Muscle layer of duodenum (tissue), 2 donors: ENCODE results near the gene RGSL1.

Source experiments
- H3K27ac ChIP-seq: one replicate; pipeline ENCODE4 v1.7.0; 2013; ENCODE audit warnings: mild to moderate bottlenecking, low read length
- H3K27me3 ChIP-seq: one replicate; pipeline ENCODE4 v1.7.0; 2013; ENCODE audit warnings: low read depth, mild to moderate bottlenecking, control low read depth, low read length
- H3K36me3 ChIP-seq, 2 donors: one replicate each; pipeline ENCODE4 v1.7.0; 2013; ENCODE audit warnings: low read length in 2 of 2, control low read depth in 1 of 2, mild to moderate bottlenecking in 1 of 2; ENCODE audit not compliant: insufficient read depth in 2 of 2, control insufficient read depth in 1 of 2
- H3K4me1 ChIP-seq, 2 donors: one replicate each; pipeline ENCODE4 v1.7.0; 2013; ENCODE audit warnings: low read length in 2 of 2, mild to moderate bottlenecking in 2 of 2, control low read depth in 1 of 2, moderate library complexity in 1 of 2; ENCODE audit not compliant: insufficient read depth in 2 of 2, control insufficient read depth in 1 of 2
- H3K4me3 ChIP-seq, 2 donors: one replicate each; pipeline ENCODE4 v1.7.0; 2013; ENCODE audit warnings: low read length in 2 of 2, low read depth in 1 of 2, mild to moderate bottlenecking in 1 of 2
- H3K9me3 ChIP-seq, 2 donors: one replicate each; pipeline ENCODE4 v1.7.0; 2013; ENCODE audit warnings: low read length in 2 of 2, control low read depth in 1 of 2, mild to moderate bottlenecking in 1 of 2; ENCODE audit not compliant: control insufficient read depth in 1 of 2
- donor health status: healthy.

Gene RGSL1

GRCh38 chr1:182450087-182450486 lies at the start of gene RGSL1:
Gene RGSL1 (plus strand): TSS chr1:182450146. CDS start chr1:182450166, 20 bp downstream.
- Histone ChIP-seq H3K4me1 (no peaks in the 10 kb centered on the region), H3K27ac (no peak within 1 kb of the TSS), H3K9me3 (no peaks in the 10 kb centered on the region), H3K36me3 (no peaks in the 10 kb centered on the region), H3K27me3 (no peaks in the 10 kb centered on the region), H3K4me3 (no peak within 1 kb of the TSS)

GRCh38 chr1:182400567-182400966 lies 49.4 kb upstream of the RGSL1 start, which contains the start of gene TEDDM1:
Gene TEDDM1 (minus strand): TSS chr1:182400667. CDS start chr1:182400485, 182 bp downstream.
- Histone ChIP-seq H3K27me3 (no peaks in the 10 kb centered on the region), H3K9me3 (no peaks in the 10 kb centered on the region), H3K36me3 (no peaks in the 10 kb centered on the region), H3K27ac (no peak within 1 kb of the TSS), H3K4me1 (peaks cover 6 to 10% of the 10 kb centered on the region in 2 donors), H3K4me3 (no peak within 1 kb of the TSS)

- Histone ChIP-seq H3K4me3 (no peak overlapping the region), H3K9me3 (no peaks in the 10 kb centered on the region), H3K27ac (no peak overlapping the region), H3K4me1 (no peaks in the 10 kb centered on the region), H3K27me3 (no peaks in the 10 kb centered on the region), H3K36me3 (no peaks in the 10 kb centered on the region)
These were observed 45.2 kb upstream of the RGSL1 start for GRCh38 chr1:182404781-182405180.

GRCh38 chr1:182405578-182405977 lies 44.4 kb upstream of the RGSL1 start:
- Histone ChIP-seq H3K4me3 (no peak overlapping the region), H3K27me3 (no peaks in the 10 kb centered on the region), H3K4me1 (no peaks in the 10 kb centered on the region), H3K27ac (no peak overlapping the region), H3K9me3 (no peaks in the 10 kb centered on the region), H3K36me3 (no peaks in the 10 kb centered on the region)

DNA sequence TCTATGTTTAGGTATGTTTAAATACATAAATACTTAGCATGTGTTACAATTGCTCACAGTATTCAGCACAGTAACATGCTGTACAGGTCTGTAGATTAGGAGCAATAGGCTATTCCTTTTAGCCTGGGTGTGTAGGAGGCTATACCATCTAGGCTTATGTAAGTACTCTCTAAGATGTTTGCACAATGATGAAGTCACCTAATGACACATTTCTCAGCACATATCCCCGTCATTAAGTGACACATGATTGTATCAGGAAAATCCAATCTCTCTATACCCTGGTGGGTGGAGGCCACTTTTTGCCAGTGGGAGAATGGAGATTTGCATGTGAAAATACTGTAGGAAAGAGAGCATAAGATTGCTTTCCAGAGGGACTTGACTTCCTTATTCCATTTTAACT lies 43.9 kb upstream of the RGSL1 start:
- Histone ChIP-seq H3K4me3 (no peak overlapping the region), H3K9me3 (no peaks in the 10 kb centered on the region), H3K36me3 (no peaks in the 10 kb centered on the region), H3K27me3 (no peaks in the 10 kb centered on the region), H3K4me1 (no peaks in the 10 kb centered on the region), H3K27ac (no peak overlapping the region)

GRCh38 chr1:182407724-182408123 lies 42.2 kb upstream of the RGSL1 start:
- Histone ChIP-seq H3K4me3 (no peak overlapping the region), H3K27ac (no peak overlapping the region), H3K36me3 (no peaks in the 10 kb centered on the region), H3K4me1 (no peaks in the 10 kb centered on the region), H3K27me3 (no peaks in the 10 kb centered on the region), H3K9me3 (no peaks in the 10 kb centered on the region)

GRCh38 chr1:182408435-182409075 lies 41.4 kb upstream of the RGSL1 start:
- Histone ChIP-seq H3K9me3 (no peaks in the 10 kb centered on the region), H3K36me3 (no peaks in the 10 kb centered on the region), H3K4me1 (no peaks in the 10 kb centered on the region), H3K27ac (no peak overlapping the region), H3K27me3 (no peaks in the 10 kb centered on the region), H3K4me3 (no peak overlapping the region)

- no peaks in the 10 kb centered on the region for H3K9me3 ChIP-seq
- no peaks in the 10 kb centered on the region for H3K4me1 ChIP-seq
- H3K27me3 ChIP-seq, result no peaks in the 10 kb centered on the region
- no peaks in the 10 kb centered on the region for H3K36me3 ChIP-seq
- no peak overlapping the region for H3K27ac ChIP-seq
- H3K4me3 ChIP-seq, result no peak overlapping the region
These were observed 39.8 kb upstream of the RGSL1 start for GRCh38 chr1:182410138-182410537.

DNA sequence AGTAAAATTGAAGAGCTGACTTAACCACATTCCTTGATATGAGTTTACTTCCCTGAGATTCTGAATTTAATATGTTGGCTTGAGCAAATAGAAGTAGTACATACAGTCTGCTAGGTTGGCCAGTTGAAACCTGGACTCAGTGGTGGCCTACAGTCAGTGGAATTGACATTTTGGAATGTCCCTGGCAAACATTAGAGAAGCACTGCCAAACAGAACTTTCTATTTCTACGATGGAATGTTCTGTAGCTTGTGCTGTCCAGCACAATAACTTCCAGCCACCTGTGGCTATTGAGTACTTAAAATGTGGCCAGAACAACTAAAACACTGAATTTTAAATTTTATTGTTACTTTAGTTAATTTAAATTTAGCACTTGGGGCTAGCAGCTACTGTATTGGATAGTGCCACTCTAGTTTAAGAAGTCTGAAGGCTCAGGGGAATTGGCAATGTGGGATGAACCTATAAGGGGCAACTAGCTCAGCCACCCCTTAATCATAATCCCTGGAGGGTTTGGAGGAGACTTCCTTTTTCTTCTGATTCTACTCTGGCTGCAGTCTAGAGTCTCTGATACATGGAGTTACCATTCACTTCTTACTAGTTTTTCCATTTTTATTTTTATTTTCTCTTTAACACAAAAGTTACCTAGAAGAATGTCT lies 39.2 kb upstream of the RGSL1 start:
- H3K27me3 ChIP-seq, result no peaks in the 10 kb centered on the region
- no peak overlapping the region for H3K4me3 ChIP-seq
- no peak overlapping the region for H3K27ac ChIP-seq
- no peaks in the 10 kb centered on the region for H3K9me3 ChIP-seq
- H3K4me1 ChIP-seq, result no peaks in the 10 kb centered on the region
- H3K36me3 ChIP-seq, result no peaks in the 10 kb centered on the region

DNA sequence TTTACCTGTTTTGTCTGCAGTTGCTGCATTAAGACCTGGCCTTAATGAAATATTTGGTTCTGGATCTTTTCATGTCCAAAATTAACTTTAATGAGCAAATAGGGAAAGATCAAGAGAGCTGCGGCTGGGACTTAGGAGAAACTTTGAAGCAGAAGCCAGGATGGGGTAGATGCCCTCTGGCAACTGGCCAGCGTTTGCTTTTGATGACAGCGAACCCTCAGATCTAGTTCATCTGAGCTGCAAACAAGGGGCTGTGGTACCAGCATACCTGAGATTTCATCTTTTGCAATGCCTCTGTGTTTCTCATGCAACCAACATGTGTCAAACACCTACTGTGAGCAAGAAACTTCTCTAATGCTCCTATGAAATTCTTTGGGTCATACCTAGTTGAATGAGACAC lies 36.5 kb upstream of the RGSL1 start:
- Histone ChIP-seq H3K4me1 (no peaks in the 10 kb centered on the region), H3K27ac (no peak overlapping the region)

GRCh38 chr1:182413969-182414368 lies 36.0 kb upstream of the RGSL1 start:
- Histone ChIP-seq H3K27ac (no peak overlapping the region), H3K4me3 (no peak overlapping the region), H3K27me3 (no peaks in the 10 kb centered on the region), H3K9me3 (no peaks in the 10 kb centered on the region), H3K4me1 (no peaks in the 10 kb centered on the region), H3K36me3 (no peaks in the 10 kb centered on the region)

More for the DNA sequence above, 36.5 kb upstream of the RGSL1 start:
- H3K4me3 ChIP-seq, result no peak overlapping the region
- H3K9me3 ChIP-seq, result no peaks in the 10 kb centered on the region
- H3K36me3 ChIP-seq, result no peaks in the 10 kb centered on the region
- no peaks in the 10 kb centered on the region for H3K27me3 ChIP-seq

DNA sequence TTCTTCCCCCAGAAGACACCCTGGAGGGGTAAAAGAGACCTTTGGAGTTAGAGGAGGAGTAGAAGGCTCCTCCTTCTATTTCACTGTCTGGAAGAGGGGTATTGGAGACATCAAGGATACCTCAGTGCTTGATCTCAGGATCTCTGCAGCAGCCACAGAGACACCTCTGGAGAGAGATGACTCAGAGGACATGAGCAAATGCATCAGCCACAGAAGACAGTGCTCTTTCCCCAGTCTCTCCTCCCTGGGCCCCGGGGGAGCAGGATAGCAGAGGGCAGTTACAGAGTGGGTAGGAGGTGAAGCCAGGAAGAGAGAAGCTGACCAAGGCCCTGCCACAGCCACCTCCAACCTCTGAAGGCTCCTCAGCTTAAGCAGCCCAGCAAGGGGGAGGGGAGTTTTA lies 34.2 kb upstream of the RGSL1 start:
- H3K36me3 ChIP-seq, result no peaks in the 10 kb centered on the region
- no peak overlapping the region for H3K4me3 ChIP-seq
- no peaks in the 10 kb centered on the region for H3K4me1 ChIP-seq
- H3K27me3 ChIP-seq, result no peaks in the 10 kb centered on the region
- no peaks in the 10 kb centered on the region for H3K9me3 ChIP-seq
- no peak overlapping the region for H3K27ac ChIP-seq
